K562 (cell line): Measurements from ENCODE around the gene SPTLC3. TPM values are rescaled to one million over a fixed set of nuclear protein-coding genes. Genes with fewer than 3 reads are reported as not detected.

Experiments
- ATAC-seq: fragments of 200-7000 bp; cut with Tn5 transposase; 3 replicates; pipeline ENCODE4 v1.9.1; 2020; ENCODE audit warnings: moderate library complexity
- BruUV-seq: library from RNA; stranded (reverse); fragments of 400-500 nt; replicated peaks from 2 replicates; lab custom pipeline; 2021; lab: Mats Ljungman, UMichigan
- CTCF ChIA-PET: fragments of 300-600 bp; formaldehyde crosslinking; extraction: SDS; loops from one replicate; lab custom pipeline; 2021; ENCODE audit warnings: low intra/inter-chr PET ratio; lab: Yijun Ruan, JAX
- POLR2A ChIA-PET: fragments of 300-600, 350-650 bp; sonication (Branson Sonifier 250); formaldehyde crosslinking; extraction: SDS; loops from one replicate; lab custom pipeline; 2021; ENCODE audit warnings: antibody characterized with exemption, inconsistent platforms; lab: Yijun Ruan, JAX
- DNase-seq, 4 experiments: peaks; one replicate each; pipeline versions ENCODE4 v3.0.0 to v3.0.0-alpha.2; 2011 to 2018; ENCODE audit warnings: low spot score in 3 of 4, mixed read lengths in 3 of 4; ENCODE audit errors: extremely low read depth in 1 of 4
- FAIRE-seq: peaks from 2 replicates; lab custom pipeline; 2011; peaks lifted over from hg19 to GRCh38; lab: Jason Lieb, UNC
- H2AFZ ChIP-seq: 2 replicates; pipeline ENCODE4 v1.6.0; 2011; ENCODE audit warnings: low read depth, low read length, control low read depth, inconsistent platforms
- H3K27ac ChIP-seq: fragments of 200-600 bp; 3 replicates; pipeline ENCODE4 v1.8.0; 2011; ENCODE audit warnings: low read depth, mild to moderate bottlenecking, control low read depth, inconsistent platforms, low read length, moderate library complexity, mixed read lengths; ENCODE audit errors: extremely low read depth
- H3K27me3 ChIP-seq, 2 experiments: fragments of 300-600 bp in 1 of 2; 2 replicates in 1 of 2; 3 replicates in 1 of 2; pipeline versions ENCODE4 v1.6.0 to v1.8.0; 2011; ENCODE audit warnings: inconsistent platforms in 2 of 2, low read length in 2 of 2, mild to moderate bottlenecking in 1 of 2, mixed read lengths in 1 of 2, moderate library complexity in 1 of 2; ENCODE audit not compliant: control insufficient read depth in 2 of 2, insufficient read depth in 2 of 2
- H3K36me3 ChIP-seq: fragments of 300-600 bp; 3 replicates; pipeline ENCODE4 v1.8.0; 2011; ENCODE audit warnings: mild to moderate bottlenecking, low read length, inconsistent platforms; ENCODE audit not compliant: control insufficient read depth, insufficient read depth
- H3K4me1 ChIP-seq, 2 experiments: fragments of 200-600 bp in 1 of 2; replicated peaks in 1 of 2; 2 replicates in 1 of 2; 3 replicates in 1 of 2; pipeline versions ENCODE4 v1.5.1 to v1.8.0; 2011; ENCODE audit warnings: inconsistent platforms in 2 of 2, low read length in 2 of 2, mild to moderate bottlenecking in 1 of 2, mixed read lengths in 1 of 2, moderate library complexity in 1 of 2; ENCODE audit not compliant: control insufficient read depth in 2 of 2, insufficient read depth in 2 of 2
- H3K4me2 ChIP-seq: 2 replicates; pipeline ENCODE4 v1.6.1; 2011; ENCODE audit warnings: low read length, control low read depth, inconsistent platforms, mixed read lengths; ENCODE audit not compliant: insufficient read depth
- H3K4me3 ChIP-seq: fragments of 200-600 bp; sonication (generic), shearing (Covaris generic); 2 replicates; pipeline ENCODE4 v1.5.1; 2016; ENCODE audit warnings: control low read depth, inconsistent platforms
- H3K79me2 ChIP-seq: fragments of 200-600 bp; 3 replicates; pipeline ENCODE4 v1.8.0; 2011; ENCODE audit warnings: low read length, inconsistent platforms; ENCODE audit not compliant: control insufficient read depth, insufficient read depth
- H3K9ac ChIP-seq, 2 experiments: 2 replicates each; pipeline versions ENCODE4 v1.6.0 to v1.6.1; 2011; ENCODE audit warnings: low read depth in 2 of 2, low read length in 2 of 2, control low read depth in 1 of 2, inconsistent platforms in 1 of 2, mild to moderate bottlenecking in 1 of 2, mixed read lengths in 1 of 2; ENCODE audit not compliant: insufficient read depth in 1 of 2
- H3K9me1 ChIP-seq: one replicate; pipeline ENCODE4 v1.6.0; 2011; ENCODE audit warnings: inconsistent platforms, mild to moderate bottlenecking, low read length, moderate library complexity; ENCODE audit not compliant: control insufficient read depth, insufficient read depth
- H3K9me3 ChIP-seq: replicated peaks from 2 replicates; pipeline ENCODE4 v1.5.1; 2011; ENCODE audit warnings: low read depth, low read length, inconsistent platforms; ENCODE audit not compliant: control insufficient read depth, insufficient read depth
- H4K20me1 ChIP-seq: replicated peaks from 2 replicates; pipeline ENCODE4 v1.6.1; 2011; ENCODE audit warnings: low read length, inconsistent platforms, mixed read lengths; ENCODE audit not compliant: control insufficient read depth, insufficient read depth
- ARID3A ChIP-seq: IDR thresholded peaks from 2 replicates; pipeline ENCODE4 v1.6.1; 2012; ENCODE audit warnings: low read depth, low read length, improper control_type of control experiment, borderline replicate concordance
- CBX3 ChIP-seq, 2 experiments: IDR thresholded peaks; 1 replicate in 1 of 2; 2 replicates in 1 of 2; pipeline ENCODE4 v1.6.1; 2012; ENCODE audit warnings: inconsistent platforms in 2 of 2, low read length in 2 of 2, borderline replicate concordance in 1 of 2, control low read depth in 1 of 2
- CCNT2 ChIP-seq: IDR thresholded peaks from 2 replicates; pipeline ENCODE4 v1.6.1; 2011; ENCODE audit warnings: borderline replicate concordance, low read depth, mild to moderate bottlenecking, moderate library complexity, mixed read lengths, low read length; ENCODE audit not compliant: insufficient read length; ENCODE audit errors: extremely low read depth
- CHCHD3 ChIP-seq: fragments of 250-450 bp; sonication (Bioruptor Pico); IDR thresholded peaks from 2 replicates; pipeline ENCODE4 v2.1.2; 2022; ENCODE audit warnings: mild to moderate bottlenecking
- CREB5 ChIP-seq: fragments of 250-450 bp; sonication (Bioruptor Pico); IDR thresholded peaks from 2 replicates; pipeline ENCODE4 v1.5.0; 2020; ENCODE audit warnings: mild to moderate bottlenecking
- FOXK2 ChIP-seq, 2 experiments: fragments of 450-650 bp; IDR thresholded peaks in 1 of 2; conservative IDR thresholded peaks in 1 of 2; 2 replicates each; pipeline ENCODE4 v1.6.1; 2016; ENCODE audit warnings: low read depth in 2 of 2, mild to moderate bottlenecking in 1 of 2
- FOXP1 ChIP-seq: sonication (generic); formaldehyde crosslinking; IDR thresholded peaks from 2 replicates; pipeline ENCODE4 v1.8.0; 2022; ENCODE audit warnings: mild to moderate bottlenecking, missing genetic modification reagents
- GTF2B ChIP-seq: IDR thresholded peaks from 2 replicates; pipeline ENCODE4 v1.6.1; 2011; ENCODE audit not compliant: insufficient read length; ENCODE audit errors: extremely low read depth
- HDAC1 ChIP-seq, 2 experiments: fragments of 450-650 bp; IDR thresholded peaks; 2 replicates each; pipeline ENCODE4 v1.6.1; 2016 to 2017; ENCODE audit warnings: inconsistent platforms in 1 of 2, mild to moderate bottlenecking in 1 of 2, moderate library complexity in 1 of 2
- HNRNPK ChIP-seq: fragments of 200-400 bp; formaldehyde crosslinking; IDR thresholded peaks from one replicate; pipeline ENCODE4 v1.6.1; 2018; ENCODE audit warnings: mild to moderate bottlenecking, low read depth, low read length; ENCODE audit not compliant: poor library complexity, severe bottlenecking
- MIER1 ChIP-seq: fragments of 450-650 bp; IDR thresholded peaks from 2 replicates; pipeline ENCODE4 v1.6.1; 2016; ENCODE audit warnings: antibody characterized with exemption, mild to moderate bottlenecking, low read depth
- NR1H2 ChIP-seq: sonication (generic); formaldehyde crosslinking; IDR thresholded peaks from 2 replicates; pipeline ENCODE4 v1.4.0; 2020; ENCODE audit warnings: mild to moderate bottlenecking, missing genetic modification reagents
- PRMT5 ChIP-seq: sonication (generic); formaldehyde crosslinking; IDR thresholded peaks from 2 replicates; pipeline ENCODE4 v1.5.0; 2020; ENCODE audit warnings: missing genetic modification reagents
- TAF7 ChIP-seq: fragments of 450-650 bp; IDR thresholded peaks from 2 replicates; pipeline ENCODE4 v1.6.1; 2016; ENCODE audit warnings: missing genetic modification characterization, missing compliant biosample characterization
- ZBTB1 ChIP-seq: sonication (generic); formaldehyde crosslinking; IDR thresholded peaks from 2 replicates; pipeline ENCODE4 v1.8.1; 2023; ENCODE audit warnings: missing genetic modification reagents, low read depth, mild to moderate bottlenecking, borderline replicate concordance
- ZNF445 ChIP-seq: fragments of 250-450 bp; sonication (Bioruptor Pico); IDR thresholded peaks from 2 replicates; pipeline ENCODE4 v1.4.0; 2020; ENCODE audit warnings: low read depth, mild to moderate bottlenecking, moderate library complexity
- WGBS: fragments of 100-300 bp; shearing (Covaris generic); methylation state at CpG from one replicate; pipeline ENCODE4 v1.1.6; 2016; ENCODE audit warnings: low coverage, mixed read lengths; ENCODE audit not compliant: insufficient coverage; ENCODE audit errors: missing lambda C conversion rate; 5-methylcytosine and 5-hydroxymethylcytosine counted together
- in situ Hi-C: fragments of 300-500 bp; cut with MboI; formaldehyde crosslinking; loops from 4 replicates; pipeline ENCODE4 v1.15.0; 2018; ENCODE audit warnings: inconsistent platforms, mixed read lengths
- intact Hi-C: fragments of 100-400 bp; cut with micrococcal nuclease; formaldehyde crosslinking; loops from 2 replicates; pipeline ENCODE4 v1.14.2; 2022
- polyA plus RNA-seq, 8 experiments: library from polyadenylated mRNA; depleted of rRNA in 4 of 8; stranded (reverse) in 5 of 8; unstranded in 3 of 8; fragments of >200 nt; fragmentation: Nextera tagmentation in 2 of 8; fragmentation: Illumina TruSeq in 1 of 8; extraction: Ambion mirVana in 2 of 8; extraction: Trizol in 1 of 8; gene quantifications; 2 replicates each; pipeline versions ENCODE4 v1.2.1 to v1.2.3, GENCODE V29; 2011 to 2014; ENCODE audit warnings: inconsistent platforms in 1 of 8, missing spikeins in 1 of 8
- total RNA-seq, 7 experiments: library from RNA; depleted of rRNA in 6 of 7; stranded (reverse); fragments of >200 nt in 6 of 7; fragmentation: Illumina TruSeq in 2 of 7; extraction: Trizol in 2 of 7; gene quantifications; 2 replicates each; pipeline versions ENCODE4 v1.2.1 to v1.2.3, GENCODE V29; 2011 to 2021; ENCODE audit warnings: low replicate concordance in 1 of 7

Gene SPTLC3
- total and polyA plus RNA-seq, 9 of the 15 experiments (the other 6 are each of a cell fraction or from before 2014, with no cell fraction given) = not detected

GRCh38 chr20:13158369-13158768 is 149.6 kb downstream of the SPTLC3 start:
- no peaks in the 10 kb centered on the region for H3K9me1 ChIP-seq
- POLR2A ChIA-PET = no interaction called here
- H3K27ac ChIP-seq = no peak overlapping the region
- no peak overlapping the region for H3K9ac ChIP-seq
- H3K36me3 ChIP-seq = no peaks in the 10 kb centered on the region
- no peak overlapping the region for H2AFZ ChIP-seq
- intact Hi-C loops (no loop called here), in situ Hi-C loops (no loop called here)
- H3K4me2 ChIP-seq = no peak overlapping the region
- CTCF ChIA-PET = no interaction called here
- H3K4me1 ChIP-seq = no peaks in the 10 kb centered on the region
- no peak for DNase-seq
- no peak for FAIRE-seq
- no peaks in the 10 kb centered on the region for H3K79me2 ChIP-seq
- H3K27me3 ChIP-seq = no peaks in the 10 kb centered on the region
- no TSS peak for BruUV-seq
- H3K4me3 ChIP-seq = no peak overlapping the region
- no peaks in the 10 kb centered on the region for H4K20me1 ChIP-seq
- H3K9me3 ChIP-seq = no peaks in the 10 kb centered on the region
- WGBS = 0% methylated on average over 4 of the region's 4 CpGs
- ATAC-seq = no peak
- TF ChIP-seq FOXP1 (CRISPR knock-in tag) = no peak
- TF ChIP-seq CCNT2 = no peak
- no peak for TF ChIP-seq CBX3 (IDR thresholded peaks at IDR 0.05; ENCODE audit: borderline replicate concordance in 1 of 2, low read length in 2 of 2)
- no peak for TF ChIP-seq CHCHD3 (CRISPR knock-in tag)
- TF ChIP-seq HDAC1 (IDR thresholded peaks at IDR 0.05) = no peak
- no peak for TF ChIP-seq HNRNPK
- no peak for TF ChIP-seq ARID3A
- no peak for TF ChIP-seq TAF7
- no peak for TF ChIP-seq MIER1
- no peak for TF ChIP-seq GTF2B
- TF ChIP-seq CREB5 (CRISPR knock-in tag) = no peak
- TF ChIP-seq NR1H2 (CRISPR knock-in tag) = no peak
- no peak for TF ChIP-seq ZNF445
- TF ChIP-seq FOXK2 (conservative IDR thresholded peaks at IDR 0.05 in 1 of 2, IDR thresholded peaks at IDR 0.05 in 1 of 2; ENCODE audit: low read depth in 2 of 2) = no peak
- no peak for TF ChIP-seq PRMT5
- no peak for TF ChIP-seq ZBTB1 (CRISPR knock-in tag)
